C4-2B (cell line): ENCODE measurements around the gene GPI.
A peak's percentile ranks its signal among the peaks of the same experiment; 100 is the strongest.

Experiments used
- H3K27ac ChIP-seq: fragments of 450-650 bp; 2 replicates; pipeline ENCODE4 v1.5.1; 2017
- ZFX ChIP-seq: fragments of 450-650 bp; IDR thresholded peaks from 2 replicates; pipeline ENCODE4 v1.6.1; 2017
- TF ChIP-seq, protein P1 (sequence below): fragments of 450-650 bp; conservative IDR thresholded peaks from 2 replicates; pipeline ENCODE4 v1.5.1; 2017; ENCODE audit warnings: mild to moderate bottlenecking

The GPI gene

DNA sequence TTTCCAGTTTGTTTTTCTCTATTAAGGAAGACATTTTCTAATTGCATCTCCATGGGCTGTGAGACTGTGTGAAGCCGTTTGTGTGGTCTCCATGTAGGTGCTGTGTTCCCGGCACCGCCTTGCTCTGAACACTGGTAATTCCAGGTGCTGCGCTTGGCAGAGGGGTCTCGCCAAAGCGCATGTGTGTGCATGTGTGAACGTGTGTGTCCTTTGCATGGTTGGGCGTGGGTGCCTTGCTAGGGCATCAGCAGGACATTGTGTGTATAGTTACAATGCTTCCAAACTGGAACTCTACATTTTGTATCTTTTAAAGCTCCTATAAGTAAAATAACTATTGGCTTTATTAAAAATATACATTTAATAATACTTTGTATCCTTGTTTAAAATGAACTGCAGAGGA lies 9.8 kb upstream of the GPI start:
- no peak for TF ChIP-seq ZFX
- TF ChIP-seq, protein P1, sequence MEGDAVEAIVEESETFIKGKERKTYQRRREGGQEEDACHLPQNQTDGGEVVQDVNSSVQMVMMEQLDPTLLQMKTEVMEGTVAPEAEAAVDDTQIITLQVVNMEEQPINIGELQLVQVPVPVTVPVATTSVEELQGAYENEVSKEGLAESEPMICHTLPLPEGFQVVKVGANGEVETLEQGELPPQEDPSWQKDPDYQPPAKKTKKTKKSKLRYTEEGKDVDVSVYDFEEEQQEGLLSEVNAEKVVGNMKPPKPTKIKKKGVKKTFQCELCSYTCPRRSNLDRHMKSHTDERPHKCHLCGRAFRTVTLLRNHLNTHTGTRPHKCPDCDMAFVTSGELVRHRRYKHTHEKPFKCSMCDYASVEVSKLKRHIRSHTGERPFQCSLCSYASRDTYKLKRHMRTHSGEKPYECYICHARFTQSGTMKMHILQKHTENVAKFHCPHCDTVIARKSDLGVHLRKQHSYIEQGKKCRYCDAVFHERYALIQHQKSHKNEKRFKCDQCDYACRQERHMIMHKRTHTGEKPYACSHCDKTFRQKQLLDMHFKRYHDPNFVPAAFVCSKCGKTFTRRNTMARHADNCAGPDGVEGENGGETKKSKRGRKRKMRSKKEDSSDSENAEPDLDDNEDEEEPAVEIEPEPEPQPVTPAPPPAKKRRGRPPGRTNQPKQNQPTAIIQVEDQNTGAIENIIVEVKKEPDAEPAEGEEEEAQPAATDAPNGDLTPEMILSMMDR: no peak

DNA sequence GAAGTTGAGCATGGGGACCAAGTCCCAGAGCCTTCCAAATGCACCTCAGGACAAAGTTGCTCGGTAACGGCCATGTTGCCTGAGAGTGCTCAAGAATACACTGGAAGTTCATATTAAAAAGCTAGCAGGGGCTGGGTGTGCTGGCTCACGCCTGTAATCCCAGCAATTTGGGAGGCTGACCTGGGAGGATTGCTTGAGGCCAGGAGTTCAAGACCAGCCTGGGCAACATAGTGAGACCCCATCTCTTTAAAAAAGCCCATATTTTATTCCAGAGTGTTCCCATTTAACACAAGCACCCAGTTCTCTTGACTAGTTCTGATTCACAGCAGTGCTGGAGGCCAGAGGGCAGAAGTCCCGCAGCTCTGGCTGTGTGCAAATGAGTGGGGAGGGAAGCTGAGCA lies 8.1 kb upstream of the GPI start:
- no peak for TF ChIP-seq ZFX
- TF ChIP-seq, protein P1: no peak
- H3K27ac ChIP-seq: no peak overlapping the region

More for the DNA sequence above, 9.8 kb upstream of the GPI start:
- H3K27ac ChIP-seq: no peak overlapping the region

DNA sequence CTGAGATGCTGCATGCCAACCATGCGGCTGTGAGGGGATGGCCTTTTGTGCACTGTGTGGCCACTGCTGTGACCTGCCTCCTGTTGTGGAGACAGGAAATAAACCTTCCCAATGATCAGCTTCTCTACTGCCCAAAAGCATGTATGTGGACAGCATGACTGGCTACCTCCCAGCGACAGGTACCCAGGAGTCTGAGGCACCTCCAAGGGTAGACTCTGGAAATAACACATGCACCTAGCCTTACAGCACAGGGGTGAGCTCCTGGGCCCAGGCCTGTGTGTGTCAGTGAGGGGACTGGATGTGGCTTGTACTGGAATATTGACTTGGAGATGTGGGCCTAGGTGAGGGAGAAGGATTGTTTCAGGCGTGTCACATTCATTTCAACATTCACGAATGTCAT lies 7.6 kb upstream of the GPI start:
- TF ChIP-seq, protein P1: no peak
- no peak for TF ChIP-seq ZFX
- H3K27ac ChIP-seq: no peak overlapping the region; the same call in 1 of the 2 replicates

DNA sequence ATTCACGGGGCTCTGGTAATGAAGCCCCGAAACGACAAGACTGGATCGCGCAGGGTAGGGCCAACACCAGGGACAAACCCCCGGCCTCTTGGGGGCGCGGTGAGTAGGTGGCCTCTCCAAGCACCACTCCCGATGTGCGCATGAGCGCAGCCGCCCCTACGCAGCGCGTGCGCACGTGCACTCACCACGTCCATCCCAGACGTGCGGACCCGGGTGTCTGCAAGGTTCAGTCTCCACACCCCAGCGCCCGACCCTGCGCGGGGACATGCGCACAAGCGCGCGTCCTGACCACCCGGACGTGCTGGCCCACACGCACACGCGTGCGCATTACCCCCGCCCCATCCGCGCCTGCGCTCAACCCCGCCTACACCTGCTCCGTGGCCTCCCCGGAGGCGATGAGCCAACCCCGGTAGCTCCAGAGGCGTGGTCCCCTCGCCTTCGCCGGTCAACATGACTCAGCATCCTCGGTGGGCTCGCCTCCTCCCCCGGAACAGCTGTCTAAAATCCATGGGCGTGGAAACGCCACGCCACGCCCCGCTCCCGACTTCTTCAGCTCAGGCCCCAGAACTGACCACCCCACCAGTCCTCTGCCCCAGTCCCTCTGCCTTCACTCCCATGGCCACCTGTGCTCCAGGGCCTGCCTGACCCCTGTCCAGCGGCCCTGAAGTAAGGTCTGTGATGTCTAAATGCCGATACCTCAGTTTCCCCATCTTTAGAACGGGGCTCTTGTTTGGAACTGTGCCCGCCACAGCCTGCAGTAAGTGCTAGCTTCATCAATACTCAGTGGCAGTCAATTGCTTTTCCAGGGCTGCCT lies 5.6 kb upstream of the GPI start:
- TF ChIP-seq, protein P1: peak; percentile 85; the same call in 1 of the 2 replicates
- TF ChIP-seq ZFX: 0 out of 2 replicates have a peak, but pooled peaks have one; percentile 28
- peak overlapping the region; percentile 90 for H3K27ac ChIP-seq

DNA sequence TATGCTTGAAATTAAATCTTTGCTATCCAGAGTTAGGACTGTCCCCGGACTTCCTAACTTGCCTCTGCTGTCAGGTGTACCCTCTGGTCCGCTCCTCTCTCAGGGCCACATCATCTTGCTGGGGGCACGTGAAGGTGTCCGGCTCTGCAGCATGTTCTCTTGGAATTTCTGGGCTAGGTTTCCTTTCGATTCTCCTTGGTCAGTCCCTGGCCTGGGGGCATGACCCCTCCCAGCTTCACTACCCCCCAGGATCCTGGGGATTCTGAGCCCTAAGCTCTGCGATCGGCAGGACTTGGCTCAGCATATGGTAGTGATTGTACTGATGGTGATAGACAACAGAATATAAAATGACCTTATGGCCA lies 5.1 kb upstream of the GPI start:
- peak overlapping the region; percentile 90 for H3K27ac ChIP-seq
- TF ChIP-seq, protein P1: no peak
- TF ChIP-seq ZFX: no peak

DNA sequence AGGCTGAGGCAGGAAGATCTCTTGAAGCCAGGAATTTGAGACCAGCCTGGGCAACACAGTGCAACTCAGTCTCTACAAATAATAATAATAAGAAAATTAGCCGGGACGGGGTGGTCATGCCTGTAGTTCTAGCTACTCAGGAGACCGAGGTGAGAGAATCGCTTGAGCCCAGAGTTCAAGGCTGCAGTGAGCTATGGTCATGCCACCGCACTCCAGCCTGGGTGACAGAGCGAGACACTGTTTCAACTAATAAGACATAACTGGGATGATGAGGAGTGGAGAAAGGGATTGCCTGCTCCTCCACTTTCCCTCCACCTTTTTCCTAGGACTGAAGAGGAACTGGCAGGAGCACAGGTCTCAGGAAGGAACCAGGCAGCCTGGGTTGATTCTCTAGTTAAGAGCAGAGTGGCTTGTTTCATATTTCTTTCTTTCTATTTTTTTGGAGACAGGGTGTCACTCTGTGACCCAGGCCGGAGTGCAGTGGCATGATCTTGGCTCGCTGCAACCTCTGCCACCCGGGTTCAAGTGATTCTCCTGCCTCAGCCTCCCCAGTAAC lies 4.6 kb upstream of the GPI start:
- TF ChIP-seq, protein P1: no peak
- TF ChIP-seq ZFX: no peak
- peak overlapping the region; percentile 90 for H3K27ac ChIP-seq

DNA sequence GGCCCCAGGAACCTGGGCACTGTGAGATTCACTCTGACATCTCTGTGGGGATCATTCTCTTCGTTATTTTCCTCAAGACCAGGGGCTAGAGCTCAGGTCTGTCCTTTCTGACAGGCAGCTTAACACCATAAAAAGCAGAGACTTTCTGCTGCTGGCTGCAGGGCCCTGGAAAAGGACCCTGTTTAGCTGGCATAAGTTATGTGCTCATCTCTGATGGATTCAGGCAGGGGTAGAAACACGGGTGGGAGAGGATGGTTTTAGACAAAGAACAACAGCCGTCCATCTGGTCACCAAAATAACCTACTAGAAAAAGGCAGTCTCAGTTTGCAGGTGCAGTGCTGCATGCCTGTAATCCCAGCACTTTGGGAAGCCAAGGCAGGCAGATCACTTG lies 2.3 kb upstream of the GPI start:
- TF ChIP-seq ZFX: no peak
- no peak overlapping the region for H3K27ac ChIP-seq

DNA sequence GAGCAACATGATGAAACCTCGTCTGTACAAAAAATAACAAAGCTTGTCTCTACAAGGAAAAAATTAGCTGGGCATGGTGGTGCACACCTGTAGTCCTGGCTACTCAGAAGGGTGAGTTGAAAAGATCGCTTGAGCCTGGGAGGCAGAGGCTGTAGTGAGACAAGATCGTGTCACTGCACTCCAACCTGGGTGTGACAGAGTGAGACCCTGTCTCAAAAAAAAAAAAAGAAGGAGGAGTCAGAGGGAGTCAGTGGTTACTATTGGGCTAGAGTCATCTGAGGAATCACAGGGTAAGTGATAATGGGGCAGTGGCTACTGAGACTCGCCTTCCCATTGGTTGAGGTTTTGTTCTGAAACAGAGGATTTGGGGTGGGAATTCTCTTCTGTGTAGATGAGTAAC lies 1.9 kb upstream of the GPI start:
- H3K27ac ChIP-seq: no peak overlapping the region
- TF ChIP-seq, protein P1: no peak
- TF ChIP-seq ZFX: no peak
